ENCODE results near the gene FNDC10.

FNDC10 gene

DNA sequence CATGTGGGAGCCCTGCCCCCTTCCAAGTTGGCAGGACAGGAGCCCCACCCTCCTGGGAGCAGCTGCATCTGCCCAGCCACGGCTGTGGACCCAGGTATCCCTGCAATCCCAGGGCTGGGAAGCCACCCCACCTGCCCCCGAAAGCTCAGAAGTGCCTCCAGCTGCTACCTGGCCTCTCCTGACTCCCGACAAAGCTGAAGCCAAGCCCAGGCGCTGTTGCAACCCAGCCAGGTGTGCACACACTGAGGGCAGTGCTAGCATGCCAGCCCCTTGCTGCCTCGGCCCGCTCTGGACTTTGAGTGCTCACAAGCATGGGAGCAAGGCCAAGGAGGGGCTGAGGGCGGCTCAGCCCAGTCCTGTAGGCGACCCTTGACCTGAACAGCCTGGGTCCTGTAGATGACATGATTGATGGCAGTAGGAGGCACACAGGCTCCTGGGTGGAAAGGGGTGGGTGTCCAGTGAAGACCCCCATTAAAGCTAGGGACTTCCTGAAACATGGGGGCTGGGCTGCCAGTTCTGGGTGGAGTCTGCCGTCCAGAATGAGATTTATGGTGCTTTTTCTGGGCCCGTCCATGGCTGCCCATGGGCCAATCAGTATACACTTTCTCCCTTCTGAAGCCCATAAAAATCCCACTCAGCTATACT is 22.4 kb downstream of the FNDC10 start:
- no peak overlapping the region for H3K4me3 ChIP-seq (ENCODE audit: low read depth, low read length)
- DNase-seq (ENCODE audit: low read depth): no peak
- TF ChIP-seq POLR2A (IDR thresholded peaks at IDR 0.05; ENCODE audit: extremely low read depth, insufficient read length) (no peak), MYC (IDR thresholded peaks at IDR 0.05; ENCODE audit: low read depth, low read length) (no peak)
- TF ChIP-seq, protein P1, sequence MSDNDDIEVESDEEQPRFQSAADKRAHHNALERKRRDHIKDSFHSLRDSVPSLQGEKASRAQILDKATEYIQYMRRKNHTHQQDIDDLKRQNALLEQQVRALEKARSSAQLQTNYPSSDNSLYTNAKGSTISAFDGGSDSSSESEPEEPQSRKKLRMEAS (IDR thresholded peaks at IDR 0.05; ENCODE audit: low read depth, low read length): no peak
- TF ChIP-seq, protein P2, sequence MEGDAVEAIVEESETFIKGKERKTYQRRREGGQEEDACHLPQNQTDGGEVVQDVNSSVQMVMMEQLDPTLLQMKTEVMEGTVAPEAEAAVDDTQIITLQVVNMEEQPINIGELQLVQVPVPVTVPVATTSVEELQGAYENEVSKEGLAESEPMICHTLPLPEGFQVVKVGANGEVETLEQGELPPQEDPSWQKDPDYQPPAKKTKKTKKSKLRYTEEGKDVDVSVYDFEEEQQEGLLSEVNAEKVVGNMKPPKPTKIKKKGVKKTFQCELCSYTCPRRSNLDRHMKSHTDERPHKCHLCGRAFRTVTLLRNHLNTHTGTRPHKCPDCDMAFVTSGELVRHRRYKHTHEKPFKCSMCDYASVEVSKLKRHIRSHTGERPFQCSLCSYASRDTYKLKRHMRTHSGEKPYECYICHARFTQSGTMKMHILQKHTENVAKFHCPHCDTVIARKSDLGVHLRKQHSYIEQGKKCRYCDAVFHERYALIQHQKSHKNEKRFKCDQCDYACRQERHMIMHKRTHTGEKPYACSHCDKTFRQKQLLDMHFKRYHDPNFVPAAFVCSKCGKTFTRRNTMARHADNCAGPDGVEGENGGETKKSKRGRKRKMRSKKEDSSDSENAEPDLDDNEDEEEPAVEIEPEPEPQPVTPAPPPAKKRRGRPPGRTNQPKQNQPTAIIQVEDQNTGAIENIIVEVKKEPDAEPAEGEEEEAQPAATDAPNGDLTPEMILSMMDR (IDR thresholded peaks at IDR 0.05; ENCODE audit: low read depth, low read length): no peak

DNA sequence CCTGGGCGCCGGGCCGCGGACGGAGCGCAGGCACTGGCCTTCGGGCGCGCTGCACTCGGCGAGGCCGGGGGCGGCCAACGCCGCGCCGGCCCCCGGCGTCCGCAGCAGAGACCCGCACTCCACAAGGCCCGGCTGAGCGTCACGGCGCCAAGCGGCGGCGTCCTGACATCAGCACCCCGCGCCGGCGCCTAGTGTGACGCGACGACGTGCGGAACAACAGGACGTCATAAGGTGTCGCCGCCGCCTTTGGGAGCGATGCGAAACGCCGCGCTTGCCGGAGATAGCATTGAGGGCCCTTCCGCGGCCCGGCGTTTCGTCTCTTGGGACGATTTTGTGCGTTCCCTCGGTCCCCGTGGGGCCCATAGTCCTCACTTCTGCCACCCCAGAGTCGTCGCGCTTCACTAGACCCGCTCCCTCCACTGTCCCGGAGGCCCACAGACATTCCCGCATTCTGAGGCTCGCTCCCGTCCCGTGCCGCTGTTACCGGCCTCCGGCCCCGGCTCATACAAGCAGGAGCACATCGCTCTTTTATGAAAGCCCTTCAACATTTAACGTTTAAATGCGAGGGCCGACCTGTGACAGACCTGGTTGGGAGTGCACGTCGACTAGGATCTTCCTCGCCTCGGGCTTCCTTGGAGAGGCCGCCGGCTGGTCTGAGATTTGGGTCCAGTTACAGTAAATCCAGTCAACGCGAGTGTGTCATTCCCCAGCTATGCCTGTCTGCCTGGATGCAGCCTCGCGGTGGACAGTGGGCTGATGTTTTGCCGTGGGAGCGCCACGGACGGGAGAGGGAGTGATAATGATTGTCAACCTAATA is 25.0 kb downstream of the FNDC10 start, which contains the start of gene SSU72:
TSS of gene SSU72 (minus strand) at position 143 of the 817 bp plus-strand sequence. CDS start 306 bp downstream, outside the sequence.
- H3K4me3 ChIP-seq (ENCODE audit: low read depth, low read length): peak within 1 kb of the TSS; percentile 90
- TF ChIP-seq POLR2A (IDR thresholded peaks at IDR 0.05; ENCODE audit: extremely low read depth, insufficient read length) (peak; percentile 76), MYC (IDR thresholded peaks at IDR 0.05; ENCODE audit: low read depth, low read length) (no peak; the same call in 1 of the 2 replicates)
- peak; percentile 94 for DNase-seq (ENCODE audit: low read depth)

DNA sequence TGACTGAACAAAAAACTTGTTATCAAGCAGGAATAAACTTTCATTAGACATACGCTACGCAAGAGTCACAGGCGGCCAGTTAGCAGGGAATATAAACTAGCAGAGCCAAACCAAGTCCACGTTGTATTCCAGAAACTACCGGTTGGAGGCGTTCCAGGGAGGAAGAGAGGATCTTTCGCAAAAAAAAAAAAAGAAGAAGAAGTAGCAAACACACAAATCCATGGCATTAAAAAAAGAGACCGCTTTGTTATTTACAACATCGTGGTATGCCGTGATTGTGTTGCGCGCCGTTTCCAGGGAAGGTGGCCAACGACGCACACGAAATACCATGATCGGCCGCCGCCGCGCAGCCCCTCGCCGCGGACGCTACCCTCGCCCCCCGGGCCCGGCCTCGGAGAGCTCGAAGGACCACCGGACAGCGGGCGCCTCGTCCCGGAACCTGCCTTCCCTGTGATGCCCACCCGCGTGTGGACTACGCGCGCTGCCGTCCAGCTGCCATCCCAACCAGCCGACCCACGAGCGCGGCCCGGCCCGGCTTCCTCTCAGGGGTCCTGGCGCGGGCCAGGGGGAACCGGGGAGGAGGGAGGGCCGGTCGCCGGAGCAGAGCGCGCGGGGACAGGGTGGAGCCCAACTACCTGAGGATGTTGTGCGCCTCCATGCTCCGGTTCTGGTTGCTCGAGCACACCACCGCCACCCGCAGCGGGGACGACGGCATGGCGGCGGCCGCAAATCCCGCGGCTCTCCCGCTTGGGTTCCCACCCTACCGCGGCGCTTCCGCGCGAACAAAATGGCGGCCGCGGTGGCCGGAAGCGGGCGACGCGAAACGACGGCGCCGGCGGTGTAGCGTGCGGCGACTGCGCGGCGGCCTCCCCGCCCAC is 25.9 kb downstream of the FNDC10 start:
- TF ChIP-seq, protein P2 (IDR thresholded peaks at IDR 0.05; ENCODE audit: low read depth, low read length): peak; percentile 42
- TF ChIP-seq MYC (IDR thresholded peaks at IDR 0.05; ENCODE audit: low read depth, low read length) (peak; percentile 32), POLR2A (IDR thresholded peaks at IDR 0.05; ENCODE audit: extremely low read depth, insufficient read length) (no peak)
- TF ChIP-seq, protein P1 (IDR thresholded peaks at IDR 0.05; ENCODE audit: low read depth, low read length): peak; percentile 67; the same call in 1 of the 2 replicates
- peak overlapping the region; percentile 90 for H3K4me3 ChIP-seq (ENCODE audit: low read depth, low read length)
- DNase-seq (ENCODE audit: low read depth): peak; percentile 78

DNA sequence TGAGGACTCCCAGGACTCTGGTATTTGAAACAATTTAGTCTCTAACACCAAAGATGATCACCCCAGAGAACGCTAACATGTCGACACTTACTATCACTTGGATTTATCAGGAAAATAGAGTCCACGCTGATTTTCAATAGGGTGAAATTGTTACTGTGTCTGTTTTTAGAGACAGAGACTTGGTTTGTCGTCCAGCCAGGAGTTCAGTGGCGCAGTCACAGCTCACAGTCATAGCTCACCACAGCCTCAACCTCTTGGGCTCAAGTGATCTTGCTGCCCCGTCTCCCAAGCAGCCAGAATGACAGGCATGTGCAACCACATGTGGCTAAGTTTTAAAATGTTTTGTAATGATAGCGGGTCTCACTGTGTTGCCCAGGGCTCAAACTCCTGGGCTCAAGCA is 30.6 kb downstream of the FNDC10 start:
- TF ChIP-seq, protein P2 (IDR thresholded peaks at IDR 0.05; ENCODE audit: low read depth, low read length): no peak
- TF ChIP-seq POLR2A (IDR thresholded peaks at IDR 0.05; ENCODE audit: extremely low read depth, insufficient read length): no peak
- TF ChIP-seq, protein P1 (IDR thresholded peaks at IDR 0.05; ENCODE audit: low read depth, low read length): no peak
- TF ChIP-seq MYC (IDR thresholded peaks at IDR 0.05; ENCODE audit: low read depth, low read length): no peak
- no peak overlapping the region for H3K4me3 ChIP-seq (ENCODE audit: low read depth, low read length)
- no peak for DNase-seq (ENCODE audit: low read depth)

DNA sequence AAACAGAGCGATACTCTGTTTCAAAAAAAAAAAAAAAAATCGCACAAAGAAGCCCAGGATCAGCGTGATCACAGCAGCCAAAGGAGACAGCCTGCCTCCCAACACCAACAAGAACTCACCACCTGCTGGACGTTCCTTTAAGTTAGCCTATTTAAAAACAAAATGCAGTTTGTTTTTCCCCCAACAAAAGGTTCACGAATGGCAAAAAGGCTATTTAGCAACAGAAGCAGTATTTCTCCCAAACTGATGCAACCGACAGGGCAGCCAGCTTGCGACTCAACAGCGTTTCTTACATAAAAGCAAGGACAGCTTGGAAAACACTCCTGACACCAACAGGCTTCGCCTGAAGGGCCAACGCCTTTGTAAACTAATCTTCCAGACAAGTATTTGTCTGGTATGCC is 32.0 kb downstream of the FNDC10 start:
- TF ChIP-seq POLR2A (IDR thresholded peaks at IDR 0.05; ENCODE audit: extremely low read depth, insufficient read length): no peak
- no peak for TF ChIP-seq MYC (IDR thresholded peaks at IDR 0.05; ENCODE audit: low read depth, low read length)
- TF ChIP-seq, protein P2 (IDR thresholded peaks at IDR 0.05; ENCODE audit: low read depth, low read length): no peak
- TF ChIP-seq, protein P1 (IDR thresholded peaks at IDR 0.05; ENCODE audit: low read depth, low read length): no peak
- H3K4me3 ChIP-seq (ENCODE audit: low read depth, low read length): no peak overlapping the region
- DNase-seq (ENCODE audit: low read depth): no peak

All from NB4 (cell line).